GM13977 (cell line): Measurements from ENCODE around the gene ATG5.

Experiments
- DNase-seq: peaks from one replicate; pipeline ENCODE4 v3.0.0; 2012; ENCODE audit warnings: low spot score
- CTCF ChIP-seq: IDR thresholded peaks from 2 replicates; pipeline ENCODE4 v1.5.1; 2012; ENCODE audit warnings: mild to moderate bottlenecking, control low read depth; ENCODE audit not compliant: insufficient read depth; ENCODE audit errors: extremely low read depth, missing control alignments
- in situ Hi-C: fragments of 300-500 bp; cut with MboI; formaldehyde crosslinking; loops from one replicate; pipeline ENCODE4 v1.12.0; 2022; ENCODE audit warnings: low sequenced_read_pairs, low pct_unique_long_range_greater_than_20kb, mixed read lengths, inconsistent platforms; ENCODE audit not compliant: unreplicated experiment

Gene ATG5

GRCh38 chr6:106169517-106169916, 156.0 kb downstream of the ATG5 start:
- in situ Hi-C loops = no loop called here
- no peak for DNase-seq
- no peak for TF ChIP-seq CTCF

- DNase-seq = no peak
- in situ Hi-C loops = no loop called here
- no peak for TF ChIP-seq CTCF
Observed at GRCh38 chr6:106168097-106168888, 157.3 kb downstream of the ATG5 start.

- TF ChIP-seq CTCF = no peak
- DNase-seq = peak; percentile 56
- in situ Hi-C loops = no loop called here
Observed at GRCh38 chr6:106167096-106167814, 158.3 kb downstream of the ATG5 start.

GRCh38 chr6:106165885-106166485, 159.6 kb downstream of the ATG5 start:
- in situ Hi-C loops = no loop called here
- no peak for TF ChIP-seq CTCF
- no peak for DNase-seq

- peak; percentile 65 for DNase-seq
- TF ChIP-seq CTCF = no peak
- in situ Hi-C loops = no loop called here
Observed at GRCh38 chr6:106163966-106164877, 161.3 kb downstream of the ATG5 start.

- in situ Hi-C loops = no loop called here
- DNase-seq = no peak
- TF ChIP-seq CTCF = no peak
Observed at GRCh38 chr6:106163446-106163965, 162.1 kb downstream of the ATG5 start.
